HepG2 (cell line): Measurements from ENCODE around the gene PLIN5. TPM values are rescaled to one million over a fixed set of nuclear protein-coding genes. Genes with fewer than 3 reads are reported as not detected.
A peak's percentile ranks its signal among the peaks of the same experiment; 100 is the strongest.

Source experiments
- AGO1 ChIP-seq: fragments of 200-400 bp; formaldehyde crosslinking; IDR thresholded peaks from 2 replicates; pipeline ENCODE4 v1.6.1; 2017; ENCODE audit warnings: mild to moderate bottlenecking, low read depth, low read length, moderate library complexity; ENCODE audit not compliant: poor library complexity, severe bottlenecking
- ASH2L ChIP-seq: fragments of 300-600, 200-600 bp; sonication (generic); IDR thresholded peaks from 2 replicates; pipeline ENCODE4 v1.7.0; 2017; ENCODE audit warnings: low read depth, mild to moderate bottlenecking, moderate library complexity, mixed read lengths, low read length; ENCODE audit not compliant: insufficient read length
- MAF1 ChIP-seq: sonication (generic); formaldehyde crosslinking; IDR thresholded peaks from 2 replicates; pipeline ENCODE4 v1.5.0; 2020; ENCODE audit warnings: missing genetic modification reagents, borderline replicate concordance
- MBD4 ChIP-seq: IDR thresholded peaks from 2 replicates; pipeline ENCODE4 v1.6.1; 2012; ENCODE audit warnings: low read length, inconsistent platforms, borderline replicate concordance
- TBP ChIP-seq: sonication (generic); formaldehyde crosslinking; IDR thresholded peaks from 2 replicates; pipeline ENCODE4 v1.5.0; 2020; ENCODE audit warnings: missing genetic modification reagents
- THAP11 ChIP-seq: IDR thresholded peaks from 2 replicates; pipeline ENCODE4 v1.6.1; 2016; ENCODE audit warnings: missing biosample characterization, missing genetic modification reagents
- YEATS4 ChIP-seq: sonication (generic); formaldehyde crosslinking; IDR thresholded peaks from 2 replicates; pipeline ENCODE4 v1.4.0; 2020; ENCODE audit warnings: missing genetic modification reagents, borderline replicate concordance
- ZNF251 ChIP-seq: sonication (generic); formaldehyde crosslinking; IDR thresholded peaks from 2 replicates; pipeline ENCODE4 v1.9.0; 2021; ENCODE audit warnings: mild to moderate bottlenecking, missing genetic modification reagents
- ZNF274 ChIP-seq: sonication (generic); formaldehyde crosslinking; IDR thresholded peaks from 2 replicates; pipeline ENCODE4 v1.5.1; 2020; ENCODE audit warnings: mild to moderate bottlenecking, missing genetic modification reagents
- ZNF382 ChIP-seq: sonication (generic); formaldehyde crosslinking; IDR thresholded peaks from 2 replicates; pipeline ENCODE4 v1.5.0; 2020; ENCODE audit warnings: missing genetic modification reagents, mild to moderate bottlenecking, borderline replicate concordance
- ZNF441 ChIP-seq: sonication (generic); formaldehyde crosslinking; IDR thresholded peaks from 2 replicates; pipeline ENCODE4 v1.7.0; 2021; ENCODE audit warnings: missing genetic modification reagents, borderline replicate concordance
- ZNF572 ChIP-seq: sonication (generic); formaldehyde crosslinking; IDR thresholded peaks from 2 replicates; pipeline ENCODE4 v1.5.1; 2020; ENCODE audit warnings: mild to moderate bottlenecking, missing genetic modification reagents
- ZNF777 ChIP-seq: sonication (generic); formaldehyde crosslinking; IDR thresholded peaks from 2 replicates; pipeline ENCODE4 v1.4.0; 2020; ENCODE audit warnings: missing genetic modification reagents
- ZNF781 ChIP-seq: sonication (generic); formaldehyde crosslinking; IDR thresholded peaks from 2 replicates; pipeline ENCODE4 v1.5.1; 2020; ENCODE audit warnings: borderline replicate concordance, mild to moderate bottlenecking, missing genetic modification reagents; ENCODE audit errors: not compliant biosample characterization
- ZZZ3 ChIP-seq: sonication (generic); formaldehyde crosslinking; IDR thresholded peaks from 2 replicates; pipeline ENCODE4 v1.4.0; 2020; ENCODE audit warnings: missing genetic modification reagents, mild to moderate bottlenecking, borderline replicate concordance
- polyA plus RNA-seq, 8 experiments: library from polyadenylated mRNA; depleted of rRNA in 3 of 8; stranded (reverse) in 7 of 8; unstranded in 1 of 8; fragments of >200 nt; fragmentation: Illumina TruSeq in 4 of 8; extraction: Trizol in 4 of 8; gene quantifications; 2 replicates each; pipeline versions ENCODE4 v1.2.1 to v1.2.3, GENCODE V29; 2011 to 2016; ENCODE audit warnings: low read depth in 4 of 8, missing spikeins in 1 of 8, mixed read lengths in 1 of 8; ENCODE audit not compliant: insufficient read depth in 1 of 8
- total RNA-seq, 5 experiments: library from RNA; depleted of rRNA; stranded (reverse); fragments of >200 nt; fragmentation: Illumina TruSeq; extraction: Trizol; gene quantifications; 2 replicates each; pipeline ENCODE4 v1.2.3, GENCODE V29; 2016; ENCODE audit warnings: low read depth in 1 of 5
- TF ChIP-seq, protein P1 (sequence below), 2 experiments: fragments of 450-650 bp in 1 of 2; sonication (generic) in 1 of 2; formaldehyde crosslinking; IDR thresholded peaks; 2 replicates each; pipeline versions ENCODE4 v1.5.0 to v1.8.0; 2020 to 2022; ENCODE audit warnings: mild to moderate bottlenecking in 1 of 2, missing genetic modification reagents in 1 of 2
- TF ChIP-seq, protein P2 (sequence below): sonication (generic); formaldehyde crosslinking; IDR thresholded peaks from 2 replicates; pipeline ENCODE4 v1.9.0; 2021; ENCODE audit warnings: missing genetic modification reagents, borderline replicate concordance
- TF ChIP-seq, protein P3 (sequence below): IDR thresholded peaks from 2 replicates; pipeline ENCODE4 v1.6.1; 2012; ENCODE audit warnings: low read depth, low read length, improper control_type of control experiment
- TF ChIP-seq, protein P4 (sequence below), 2 experiments: sonication (generic) in 1 of 2; formaldehyde crosslinking in 1 of 2; IDR thresholded peaks; 2 replicates each; pipeline versions ENCODE4 v1.4.0 to v1.6.1; 2018 to 2020; ENCODE audit warnings: missing genetic modification reagents in 2 of 2, borderline replicate concordance in 1 of 2, low read depth in 1 of 2, mild to moderate bottlenecking in 1 of 2, missing biosample characterization in 1 of 2

The PLIN5 gene
- total and polyA plus RNA-seq, 2 of the 13 experiments (the other 11 are each of a cell fraction or from before 2014, with no cell fraction given), result 1.8 to 4.8 TPM

DNA sequence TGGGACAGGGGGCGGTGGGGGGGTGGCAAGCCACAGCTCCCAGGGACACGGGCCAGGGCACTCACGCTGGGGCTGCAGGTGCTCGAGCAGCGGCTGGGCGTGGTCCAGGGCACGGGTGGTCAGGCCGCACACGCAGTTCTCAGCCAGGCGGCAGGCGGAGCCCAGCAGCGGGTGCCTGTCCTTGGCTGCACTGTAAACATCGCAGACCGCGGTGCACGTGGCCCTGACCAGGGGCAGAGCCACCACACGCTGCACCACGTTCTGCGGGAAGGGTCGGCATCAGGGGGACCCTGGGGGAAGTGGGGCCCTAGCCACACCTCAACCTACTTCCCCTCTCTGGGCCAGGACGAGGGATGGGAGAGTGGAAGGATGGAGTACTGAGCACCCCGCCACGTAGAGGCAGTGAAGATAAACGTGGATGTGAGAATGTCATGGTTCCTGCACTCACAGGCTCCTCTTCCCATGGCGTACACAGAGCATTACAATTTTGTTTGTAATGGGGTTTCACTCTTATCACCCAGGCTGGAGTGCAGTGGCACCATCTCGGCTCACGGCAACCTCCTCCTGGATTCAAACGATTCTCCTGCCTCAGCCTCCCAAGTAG, 3.4 kb downstream of the PLIN5 start (continued):
- TF ChIP-seq YEATS4 (CRISPR knock-in tag) (peak; percentile 78), ASH2L (no peak), ZNF251 (no peak), MBD4 (no peak), ZZZ3 (no peak), ZNF274 (CRISPR knock-in tag) (peak; percentile 80), TBP (CRISPR knock-in tag) (no peak), THAP11 (peak; percentile 68), AGO1 (no peak), ZNF382 (CRISPR knock-in tag) (no peak), ZNF777 (CRISPR knock-in tag) (no peak), MAF1 (CRISPR knock-in tag) (no peak), ZNF441 (0 out of 2 replicates have a peak, but pooled peaks have one; percentile 31), ZNF781 (CRISPR knock-in tag) (peak; percentile 35), ZNF572 (no peak; the same call in 1 of the 2 replicates)
- TF ChIP-seq, protein P1, sequence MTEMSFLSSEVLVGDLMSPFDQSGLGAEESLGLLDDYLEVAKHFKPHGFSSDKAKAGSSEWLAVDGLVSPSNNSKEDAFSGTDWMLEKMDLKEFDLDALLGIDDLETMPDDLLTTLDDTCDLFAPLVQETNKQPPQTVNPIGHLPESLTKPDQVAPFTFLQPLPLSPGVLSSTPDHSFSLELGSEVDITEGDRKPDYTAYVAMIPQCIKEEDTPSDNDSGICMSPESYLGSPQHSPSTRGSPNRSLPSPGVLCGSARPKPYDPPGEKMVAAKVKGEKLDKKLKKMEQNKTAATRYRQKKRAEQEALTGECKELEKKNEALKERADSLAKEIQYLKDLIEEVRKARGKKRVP (CRISPR knock-in tag; IDR thresholded peaks at IDR 0.05), result 0 out of 4 replicates have a peak, but pooled peaks of 1 of the 2 experiments have one; percentile 32
- TF ChIP-seq, protein P2, sequence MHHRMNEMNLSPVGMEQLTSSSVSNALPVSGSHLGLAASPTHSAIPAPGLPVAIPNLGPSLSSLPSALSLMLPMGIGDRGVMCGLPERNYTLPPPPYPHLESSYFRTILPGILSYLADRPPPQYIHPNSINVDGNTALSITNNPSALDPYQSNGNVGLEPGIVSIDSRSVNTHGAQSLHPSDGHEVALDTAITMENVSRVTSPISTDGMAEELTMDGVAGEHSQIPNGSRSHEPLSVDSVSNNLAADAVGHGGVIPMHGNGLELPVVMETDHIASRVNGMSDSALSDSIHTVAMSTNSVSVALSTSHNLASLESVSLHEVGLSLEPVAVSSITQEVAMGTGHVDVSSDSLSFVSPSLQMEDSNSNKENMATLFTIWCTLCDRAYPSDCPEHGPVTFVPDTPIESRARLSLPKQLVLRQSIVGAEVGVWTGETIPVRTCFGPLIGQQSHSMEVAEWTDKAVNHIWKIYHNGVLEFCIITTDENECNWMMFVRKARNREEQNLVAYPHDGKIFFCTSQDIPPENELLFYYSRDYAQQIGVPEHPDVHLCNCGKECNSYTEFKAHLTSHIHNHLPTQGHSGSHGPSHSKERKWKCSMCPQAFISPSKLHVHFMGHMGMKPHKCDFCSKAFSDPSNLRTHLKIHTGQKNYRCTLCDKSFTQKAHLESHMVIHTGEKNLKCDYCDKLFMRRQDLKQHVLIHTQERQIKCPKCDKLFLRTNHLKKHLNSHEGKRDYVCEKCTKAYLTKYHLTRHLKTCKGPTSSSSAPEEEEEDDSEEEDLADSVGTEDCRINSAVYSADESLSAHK, result no peak
- TF ChIP-seq, protein P3, sequence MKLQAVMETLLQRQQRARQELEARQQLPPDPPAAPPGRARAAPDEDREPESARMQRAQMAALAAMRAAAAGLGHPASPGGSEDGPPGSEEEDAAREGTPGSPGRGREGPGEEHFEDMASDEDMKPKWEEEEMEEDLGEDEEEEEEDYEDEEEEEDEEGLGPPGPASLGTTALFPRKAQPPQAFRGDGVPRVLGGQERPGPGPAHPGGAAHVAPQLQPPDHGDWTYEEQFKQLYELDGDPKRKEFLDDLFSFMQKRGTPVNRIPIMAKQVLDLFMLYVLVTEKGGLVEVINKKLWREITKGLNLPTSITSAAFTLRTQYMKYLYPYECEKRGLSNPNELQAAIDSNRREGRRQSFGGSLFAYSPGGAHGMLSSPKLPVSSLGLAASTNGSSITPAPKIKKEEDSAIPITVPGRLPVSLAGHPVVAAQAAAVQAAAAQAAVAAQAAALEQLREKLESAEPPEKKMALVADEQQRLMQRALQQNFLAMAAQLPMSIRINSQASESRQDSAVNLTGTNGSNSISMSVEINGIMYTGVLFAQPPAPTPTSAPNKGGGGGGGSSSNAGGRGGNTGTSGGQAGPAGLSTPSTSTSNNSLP, result no peak
- TF ChIP-seq, protein P4, sequence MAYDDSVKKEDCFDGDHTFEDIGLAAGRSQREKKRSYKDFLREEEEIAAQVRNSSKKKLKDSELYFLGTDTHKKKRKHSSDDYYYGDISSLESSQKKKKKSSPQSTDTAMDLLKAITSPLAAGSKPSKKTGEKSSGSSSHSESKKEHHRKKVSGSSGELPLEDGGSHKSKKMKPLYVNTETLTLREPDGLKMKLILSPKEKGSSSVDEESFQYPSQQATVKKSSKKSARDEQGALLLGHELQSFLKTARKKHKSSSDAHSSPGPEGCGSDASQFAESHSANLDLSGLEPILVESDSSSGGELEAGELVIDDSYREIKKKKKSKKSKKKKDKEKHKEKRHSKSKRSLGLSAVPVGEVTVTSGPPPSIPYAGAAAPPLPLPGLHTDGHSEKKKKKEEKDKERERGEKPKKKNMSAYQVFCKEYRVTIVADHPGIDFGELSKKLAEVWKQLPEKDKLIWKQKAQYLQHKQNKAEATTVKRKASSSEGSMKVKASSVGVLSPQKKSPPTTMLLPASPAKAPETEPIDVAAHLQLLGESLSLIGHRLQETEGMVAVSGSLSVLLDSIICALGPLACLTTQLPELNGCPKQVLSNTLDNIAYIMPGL (CRISPR knock-in tag; IDR thresholded peaks at IDR 0.05; ENCODE audit: borderline replicate concordance in 1 of 2, low read depth in 1 of 2), result peak in 1 of 2 experiments; percentile 33; a peak in 2 of 4 replicates
